Measurements from ENCODE around the gene RAB6A.
"Not testable (repeated sequence)": the region's sequence is repeated elsewhere in the genome, so short reads cannot be mapped to it uniquely, and the experiment has no call there.

RAB6A gene

GRCh38 chr11:73760679-73761402 lies at the start of gene RAB6A:
TSS of gene RAB6A (minus strand) at chr11:73761074. CDS start at chr11:73760635, 439 bp downstream.
- peak; percentile 97 to 99 for DNase-seq

GRCh38 chr11:73810637-73811036 lies 49.8 kb upstream of the RAB6A start:
- DNase-seq: no peak

GRCh38 chr11:73808052-73808451 lies 47.2 kb upstream of the RAB6A start:
- no peak for DNase-seq

- no peak for DNase-seq
These were observed 43.8 kb upstream of the RAB6A start for GRCh38 chr11:73804712-73805111.

- DNase-seq: no peak
These were observed 40.3 kb upstream of the RAB6A start for GRCh38 chr11:73801136-73801535.

- no peak for DNase-seq
These were observed 39.5 kb upstream of the RAB6A start for GRCh38 chr11:73800276-73800806.

- no peak for DNase-seq
These were observed 36.6 kb upstream of the RAB6A start for GRCh38 chr11:73797457-73797856.

GRCh38 chr11:73795925-73796632 lies 35.2 kb upstream of the RAB6A start:
- no peak for DNase-seq

GRCh38 chr11:73792584-73792983 lies 31.7 kb upstream of the RAB6A start:
- DNase-seq: no peak

- no peak for DNase-seq
These were observed 28.4 kb upstream of the RAB6A start for GRCh38 chr11:73789279-73789670.

GRCh38 chr11:73787643-73788558 lies 27.0 kb upstream of the RAB6A start, which contains the start of gene MRPL48:
TSS of gene MRPL48 (plus strand) at chr11:73787874. CDS start at chr11:73787972, 98 bp downstream.
- DNase-seq: peak; percentile 88 to 95

GRCh38 chr11:73787051-73787642 lies 26.3 kb upstream of the RAB6A start:
- no peak for DNase-seq

GRCh38 chr11:73785467-73785866 lies 24.6 kb upstream of the RAB6A start:
- not testable (repeated sequence) for DNase-seq

GRCh38 chr11:73784734-73785133 lies 23.9 kb upstream of the RAB6A start:
- DNase-seq: no peak

- no peak for DNase-seq
These were observed 23.3 kb upstream of the RAB6A start for GRCh38 chr11:73784080-73784634.

GRCh38 chr11:73783483-73784020 lies 22.7 kb upstream of the RAB6A start:
- no peak for DNase-seq

- no peak for DNase-seq
These were observed 20.4 kb upstream of the RAB6A start for GRCh38 chr11:73781303-73781702.

- DNase-seq: peak; percentile 91 to 97
These were observed 18.4 kb upstream of the RAB6A start for GRCh38 chr11:73779084-73779902.

GRCh38 chr11:73770811-73771210 lies 9.9 kb upstream of the RAB6A start:
- DNase-seq: not testable (repeated sequence)

- no peak for DNase-seq
These were observed 5.9 kb upstream of the RAB6A start for GRCh38 chr11:73766763-73767162.

- DNase-seq: no peak
These were observed 1.9 kb upstream of the RAB6A start for GRCh38 chr11:73762732-73763131.

Measured in NCI-H187 (cell line).